AG04449 (cell line): ENCODE results near the gene UPF1.

ENCODE experiments used
- CTCF ChIA-PET: fragments of 350-600 bp; formaldehyde crosslinking; extraction: SDS; loops from one replicate; lab custom pipeline; 2021; ENCODE audit warnings: antibody characterized with exemption; lab: Yijun Ruan, JAX
- POLR2A ChIA-PET: fragments of 400-600, 350-600 bp; formaldehyde crosslinking; extraction: SDS; loops from one replicate; lab custom pipeline; 2020; ENCODE audit warnings: antibody characterized with exemption, inconsistent platforms; lab: Yijun Ruan, JAX
- DNase-seq: peaks from one replicate; pipeline ENCODE4 v3.0.0-alpha.2; 2010; ENCODE audit warnings: low read depth, low spot score
- H3K4me3 ChIP-seq: 2 replicates; pipeline ENCODE4 v1.5.1; 2011; ENCODE audit warnings: low read depth, mild to moderate bottlenecking, control low read depth, low read length
- TF ChIP-seq, protein P1 (sequence below): IDR thresholded peaks from one replicate; pipeline ENCODE4 v1.5.1; 2011; ENCODE audit warnings: mild to moderate bottlenecking, moderate library complexity, low read length, control low read depth, inconsistent platforms; ENCODE audit not compliant: insufficient read depth; ENCODE audit errors: missing control alignments

Gene UPF1

GRCh38 chr19:18841400-18841799 lies 9.6 kb downstream of the UPF1 start:
- H3K4me3 ChIP-seq, result no peak overlapping the region
- DNase-seq, result no peak
- CTCF ChIA-PET, result interaction anchor here (1.5 to 13.0 kb wide), 3 partner anchors 11 to 250 kb away, joined by 5 to 286 read pairs (median 249); partner anchors contain the start of gene REX1BD
- POLR2A ChIA-PET, result interaction anchor here (1.2 kb wide), 1 partner anchor 10 kb away, joined by 4 read pairs; the partner anchor contains the start of gene UPF1
- TF ChIP-seq, protein P1, sequence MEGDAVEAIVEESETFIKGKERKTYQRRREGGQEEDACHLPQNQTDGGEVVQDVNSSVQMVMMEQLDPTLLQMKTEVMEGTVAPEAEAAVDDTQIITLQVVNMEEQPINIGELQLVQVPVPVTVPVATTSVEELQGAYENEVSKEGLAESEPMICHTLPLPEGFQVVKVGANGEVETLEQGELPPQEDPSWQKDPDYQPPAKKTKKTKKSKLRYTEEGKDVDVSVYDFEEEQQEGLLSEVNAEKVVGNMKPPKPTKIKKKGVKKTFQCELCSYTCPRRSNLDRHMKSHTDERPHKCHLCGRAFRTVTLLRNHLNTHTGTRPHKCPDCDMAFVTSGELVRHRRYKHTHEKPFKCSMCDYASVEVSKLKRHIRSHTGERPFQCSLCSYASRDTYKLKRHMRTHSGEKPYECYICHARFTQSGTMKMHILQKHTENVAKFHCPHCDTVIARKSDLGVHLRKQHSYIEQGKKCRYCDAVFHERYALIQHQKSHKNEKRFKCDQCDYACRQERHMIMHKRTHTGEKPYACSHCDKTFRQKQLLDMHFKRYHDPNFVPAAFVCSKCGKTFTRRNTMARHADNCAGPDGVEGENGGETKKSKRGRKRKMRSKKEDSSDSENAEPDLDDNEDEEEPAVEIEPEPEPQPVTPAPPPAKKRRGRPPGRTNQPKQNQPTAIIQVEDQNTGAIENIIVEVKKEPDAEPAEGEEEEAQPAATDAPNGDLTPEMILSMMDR, result no peak

- no peak for DNase-seq
- POLR2A ChIA-PET, result no interaction called here
- CTCF ChIA-PET, result interaction anchor here (12.8 to 13.0 kb wide), 2 partner anchors 19 to 250 kb away, joined by 249 to 286 read pairs; partner anchors contain the start of gene REX1BD
Observed at GRCh38 chr19:18842166-18842565, 10.4 kb downstream of the UPF1 start.

DNA sequence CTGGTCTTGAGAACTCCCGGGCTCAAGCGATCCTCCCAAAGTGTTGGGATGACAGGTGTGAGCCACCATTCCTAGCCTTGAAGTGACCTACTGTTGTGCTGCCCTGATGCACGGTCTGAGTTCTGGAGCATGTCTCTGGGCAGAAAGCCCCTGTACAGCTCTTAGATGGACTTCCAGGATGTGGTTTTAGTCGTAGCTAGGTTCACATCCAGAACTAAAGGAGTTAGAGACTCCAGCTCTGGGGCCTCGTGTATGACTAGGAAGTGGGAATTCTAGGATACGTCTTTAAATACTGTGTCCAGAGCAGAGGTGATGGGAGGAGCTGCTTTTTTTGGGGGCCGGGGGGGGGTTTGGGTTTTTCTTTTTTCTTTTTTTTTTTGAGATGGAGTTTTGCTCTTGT lies 12.2 kb downstream of the UPF1 start:
- TF ChIP-seq, protein P1, result no peak
- ChIA-PET POLR2A (interaction anchor here (0.9 to 1.5 kb wide), 2 partner anchors 12 to 47 kb away, joined by 3 to 4 read pairs; partner anchors contain the start of gene UPF1), CTCF (interaction anchor here (0.6 to 13.0 kb wide), 7 partner anchors 8 to 377 kb away, joined by 3 to 286 read pairs (median 8); partner anchors contain the start of genes REX1BD and UPF1)
- no peak for DNase-seq
- no peak overlapping the region for H3K4me3 ChIP-seq

More at GRCh38 chr19:18842166-18842565, 10.4 kb downstream of the UPF1 start:
- no peak overlapping the region for H3K4me3 ChIP-seq
- TF ChIP-seq, protein P1, result no peak

- POLR2A ChIA-PET, result no interaction called here
- CTCF ChIA-PET, result interaction anchor here (1.0 to 13.0 kb wide), 5 partner anchors 9 to 375 kb away, joined by 3 to 286 read pairs (median 17); partner anchors contain the start of genes REX1BD and UPF1
- no peak for DNase-seq
- no peak overlapping the region for H3K4me3 ChIP-seq
- TF ChIP-seq, protein P1, result no peak
Observed at GRCh38 chr19:18844806-18845329, 13.1 kb downstream of the UPF1 start.

- ChIA-PET CTCF (interaction anchor here (1.1 to 13.0 kb wide), 10 partner anchors 10 to 435 kb away, joined by 3 to 286 read pairs (median 17); partner anchors contain the start of genes REX1BD, UBA52 and UPF1), POLR2A (no interaction called here)
- DNase-seq, result no peak
- TF ChIP-seq, protein P1, result no peak
- H3K4me3 ChIP-seq, result no peak overlapping the region
Observed at GRCh38 chr19:18845961-18846360, 14.2 kb downstream of the UPF1 start.
